SK-N-MC (cell line): ENCODE measurements around the gene CFAP69.
"Not testable (repeated sequence)": the region's sequence is repeated elsewhere in the genome, so short reads cannot be mapped to it uniquely, and the experiment has no call there.

Experiments
- EZH2 ChIP-seq: fragments of 200-600 bp; sonication (generic); IDR thresholded peaks from one replicate; pipeline ENCODE4 v1.6.1; 2017; ENCODE audit warnings: antibody characterized with exemption
- POLR2AphosphoS5 ChIP-seq: IDR thresholded peaks from 2 replicates; pipeline ENCODE4 v1.6.1; 2012; ENCODE audit warnings: mild to moderate bottlenecking, low read depth, low read length, borderline replicate concordance

DNA sequence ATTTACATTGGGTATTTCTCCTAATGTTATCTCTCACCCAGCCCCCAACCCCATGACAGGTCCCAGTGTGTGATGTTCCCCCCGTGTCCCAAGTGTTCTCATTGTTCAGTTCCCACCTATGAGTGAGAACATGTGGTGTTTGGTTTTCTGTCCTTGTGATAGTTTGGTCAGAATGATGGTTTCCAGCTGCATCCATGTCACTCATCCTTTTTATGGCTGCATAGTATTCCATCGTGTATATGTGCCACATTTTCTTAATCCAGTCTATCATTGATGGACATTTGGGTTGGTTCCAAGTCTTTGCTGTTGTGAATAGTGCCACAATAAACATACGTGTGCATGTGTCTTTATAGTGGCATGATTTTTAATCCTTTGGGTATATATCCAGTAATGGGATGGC, 105.1 kb downstream of the CFAP69 start:
- TF ChIP-seq POLR2AphosphoS5, EZH2: not testable (repeated sequence)
